GM21526 (cell line): ENCODE data around the gene SV2B.
"Not testable (repeated sequence)": the region's sequence is repeated elsewhere in the genome, so short reads cannot be mapped to it uniquely, and the experiment has no call there.

ENCODE experiments used
- ATAC-seq: cut with Tn5 transposase; IDR thresholded peaks from one replicate; pipeline ENCODE4 v1.9.1; 2021; ENCODE audit warnings: moderate library complexity; ENCODE audit not compliant: unreplicated experiment, low FRiP score

SV2B gene

GRCh38 chr15:91099995-91100813 is at the start of gene SV2B:
Gene SV2B, plus strand, starts transcription at chr15:91100257. Its CDS starts 126,007 bp downstream, at chr15:91226264.
- peak; percentile 69 for ATAC-seq

GRCh38 chr15:91051248-91051647 is 48.8 kb upstream of the SV2B start:
- no peak for ATAC-seq

- no peak for ATAC-seq
Observed at GRCh38 chr15:91054816-91055215, 45.2 kb upstream of the SV2B start.

GRCh38 chr15:91055548-91056331 is 44.3 kb upstream of the SV2B start:
- ATAC-seq = no peak

- ATAC-seq = no peak
Observed at GRCh38 chr15:91061230-91061629, 38.8 kb upstream of the SV2B start.

- ATAC-seq = no peak
Observed at GRCh38 chr15:91061997-91062396, 38.1 kb upstream of the SV2B start.

GRCh38 chr15:91065505-91065904 is 34.6 kb upstream of the SV2B start:
- no peak for ATAC-seq

- ATAC-seq = no peak
Observed at GRCh38 chr15:91067036-91067435, 33.0 kb upstream of the SV2B start.

GRCh38 chr15:91068436-91068835 is 31.6 kb upstream of the SV2B start:
- ATAC-seq = no peak

GRCh38 chr15:91068966-91069365 is 31.1 kb upstream of the SV2B start:
- ATAC-seq = no peak

- ATAC-seq = no peak
Observed at GRCh38 chr15:91070872-91071271, 29.2 kb upstream of the SV2B start.

- no peak for ATAC-seq
Observed at GRCh38 chr15:91072161-91072560, 27.9 kb upstream of the SV2B start.

GRCh38 chr15:91073077-91073476 is 27.0 kb upstream of the SV2B start:
- no peak for ATAC-seq

GRCh38 chr15:91073768-91074167 is 26.3 kb upstream of the SV2B start:
- no peak for ATAC-seq

GRCh38 chr15:91075739-91076138 is 24.3 kb upstream of the SV2B start:
- no peak for ATAC-seq

GRCh38 chr15:91077029-91077428 is 23.0 kb upstream of the SV2B start:
- no peak for ATAC-seq

GRCh38 chr15:91093866-91094265 is 6.2 kb upstream of the SV2B start:
- ATAC-seq = not testable (repeated sequence)

- no peak for ATAC-seq
Observed at GRCh38 chr15:91098451-91098850, 1.6 kb upstream of the SV2B start.

- ATAC-seq = peak; percentile 33
Observed at GRCh38 chr15:91099616-91099994, 452 bp upstream of the SV2B start.

GRCh38 chr15:91100814-91101607 is 954 bp downstream of the SV2B start:
- no peak for ATAC-seq

- ATAC-seq = no peak
Observed at GRCh38 chr15:91101608-91101920, 1.5 kb downstream of the SV2B start.
